Esophagus muscularis mucosa (tissue), 4 donors: Measurements from ENCODE around the gene ME3. TPM values are rescaled to one million over a fixed set of nuclear protein-coding genes. Genes with fewer than 3 reads are reported as not detected.

ENCODE experiments used
- DNase-seq: peaks from one replicate; pipeline ENCODE4 v3.0.0-alpha.2; 2017; ENCODE audit errors: extremely low spot score
- H3K27ac ChIP-seq, 4 donors: fragments of 200-600 bp; sonication (generic); replicated peaks in 1 of 4; 1 replicate in 3 of 4; 2 replicates in 1 of 4; pipeline ENCODE4 v1.5.1; 2016 to 2019; ENCODE audit warnings: mild to moderate bottlenecking in 1 of 4
- H3K27me3 ChIP-seq, 4 donors: fragments of 200-600 bp; sonication (generic); one replicate each; pipeline versions ENCODE4 v1.5.1 to v1.6.0; 2016 to 2019
- H3K36me3 ChIP-seq, 4 donors: fragments of 200-600 bp; sonication (generic); one replicate each; pipeline ENCODE4 v1.5.1; 2016 to 2019
- H3K4me1 ChIP-seq, 4 donors: fragments of 200-600 bp; sonication (generic); one replicate each; pipeline ENCODE4 v1.5.1; 2016 to 2019
- H3K4me3 ChIP-seq, 4 donors: fragments of 200-600 bp; sonication (generic); 1 replicate in 2 of 4; 2 replicates in 2 of 4; pipeline ENCODE4 v1.5.1; 2016 to 2019; ENCODE audit warnings: mild to moderate bottlenecking in 4 of 4, moderate library complexity in 1 of 4
- H3K9me3 ChIP-seq, 4 donors: fragments of 200-600 bp; sonication (generic); 1 replicate in 3 of 4; 2 replicates in 1 of 4; pipeline ENCODE4 v1.5.1; 2016 to 2019
- CTCF ChIP-seq, 3 experiments: fragments of 200-600 bp in 2 of 3; fragments of 450-650 bp in 1 of 3; sonication (generic) in 2 of 3; IDR thresholded peaks; one replicate each; pipeline ENCODE4 v1.5.1; 2017 to 2019; ENCODE audit warnings: antibody characterized with exemption in 3 of 3, mild to moderate bottlenecking in 2 of 3, moderate library complexity in 1 of 3
- EP300 ChIP-seq: sonication (generic); formaldehyde crosslinking; IDR thresholded peaks from one replicate; pipeline ENCODE4 v1.6.1; 2017; ENCODE audit warnings: antibody characterized with exemption
- POLR2A ChIP-seq: fragments of 450-650 bp; IDR thresholded peaks from one replicate; pipeline ENCODE4 v1.6.1; 2017; ENCODE audit warnings: antibody characterized with exemption, moderate library complexity, mild to moderate bottlenecking, low read depth
- POLR2AphosphoS5 ChIP-seq, 2 donors: sonication (generic); formaldehyde crosslinking; IDR thresholded peaks; one replicate each; pipeline ENCODE4 v1.6.1; 2017; ENCODE audit warnings: antibody characterized with exemption in 2 of 2
- WGBS: methylation state at CpG from one replicate; pipeline ENCODE4 v1.1.5; 2018; 5-methylcytosine and 5-hydroxymethylcytosine counted together
- intact Hi-C: fragments of 100-400 bp; cut with DNase I; formaldehyde crosslinking; loops from one replicate; pipeline ENCODE4 v1.15.1; 2023
- total RNA-seq, 4 donors: library from RNA; depleted of rRNA; stranded (reverse); fragments of >200 nt; gene quantifications; one replicate each; pipeline versions ENCODE4 v1.1.0 to v1.2.1, GENCODE V29; 2016

ME3 gene
- total RNA-seq, 4 donors from 2014 or later: 20.4 to 50.1 (median 26.2) TPM

GRCh38 chr11:86687185-86687778 is 14.9 kb upstream of the ME3 start:
- Histone ChIP-seq H3K4me3 (no peak overlapping the region), H3K36me3 (no peaks in the 10 kb centered on the region), H3K27ac (no peak overlapping the region), H3K9me3 (no peaks in the 10 kb centered on the region), H3K27me3 (no peaks in the 10 kb centered on the region), H3K4me1 (peaks cover under 1 to 32% (median 25%) of the 10 kb centered on the region in 4 donors)
- TF ChIP-seq POLR2A (no peak), POLR2AphosphoS5 (IDR thresholded peaks at IDR 0.05) (no peak), CTCF (IDR thresholded peaks at IDR 0.05) (no peak), EP300 (no peak)
- DNase-seq: no peak
- WGBS: 54% methylated on average over 5 of the region's 5 CpGs
- intact Hi-C loops: no loop called here

- peaks cover 7 to 32% (median 28%) of the 10 kb centered on the region in 4 donors for H3K4me1 ChIP-seq
- TF ChIP-seq CTCF (IDR thresholded peaks at IDR 0.05) (no peak), POLR2AphosphoS5 (IDR thresholded peaks at IDR 0.05) (no peak), EP300 (no peak), POLR2A (no peak)
- H3K27me3 ChIP-seq: no peaks in the 10 kb centered on the region
- WGBS: 95% methylated on average over 1 of the region's 1 CpG
- H3K4me3 ChIP-seq: no peak overlapping the region
- intact Hi-C loops: no loop called here
- DNase-seq: no peak
- H3K36me3 ChIP-seq: no peaks in the 10 kb centered on the region
- no peak overlapping the region for H3K27ac ChIP-seq
- H3K9me3 ChIP-seq: no peaks in the 10 kb centered on the region
Observed at GRCh38 chr11:86686531-86686930, 14.1 kb upstream of the ME3 start.

- Histone ChIP-seq H3K36me3 (no peaks in the 10 kb centered on the region), H3K4me3 (peak overlapping the region in 2 of 4 donors; percentile 6 to 12), H3K27me3 (no peaks in the 10 kb centered on the region), H3K4me1 (peaks cover 21 to 52% (median 41%) of the 10 kb centered on the region in 4 donors), H3K27ac (peak overlapping the region; percentile 62 to 74 (median 70)), H3K9me3 (no peaks in the 10 kb centered on the region)
- DNase-seq: no peak
- intact Hi-C loops: no loop called here
- TF ChIP-seq POLR2AphosphoS5 (IDR thresholded peaks at IDR 0.05) (peak in 1 of 2 donors; percentile 45), POLR2A (no peak)
- 17% methylated on average over 2 of the region's 2 CpGs for WGBS
Observed at GRCh38 chr11:86681483-86681756, 9.0 kb upstream of the ME3 start.

GRCh38 chr11:86680716-86681482 is 8.5 kb upstream of the ME3 start:
- no peaks in the 10 kb centered on the region for H3K9me3 ChIP-seq
- peaks cover 21 to 57% (median 47%) of the 10 kb centered on the region in 4 donors for H3K4me1 ChIP-seq
- H3K36me3 ChIP-seq: no peaks in the 10 kb centered on the region
- no peaks in the 10 kb centered on the region for H3K27me3 ChIP-seq
- WGBS: 61% methylated on average over 5 of the region's 5 CpGs
- intact Hi-C loops: no loop called here
- TF ChIP-seq POLR2AphosphoS5 (IDR thresholded peaks at IDR 0.05) (no peak), POLR2A (no peak), EP300 (no peak)
- DNase-seq: no peak
- peak overlapping the region; percentile 62 to 74 (median 70) for H3K27ac ChIP-seq
- peak overlapping the region in 1 of 4 donors; percentile 6 for H3K4me3 ChIP-seq

- intact Hi-C loops: no loop called here
- DNase-seq: no peak
- Histone ChIP-seq H3K4me1 (peaks cover 21 to 71% (median 55%) of the 10 kb centered on the region in 4 donors), H3K4me3 (no peak overlapping the region), H3K27ac (peak overlapping the region; percentile 40 to 68 (median 64)), H3K9me3 (no peaks in the 10 kb centered on the region), H3K36me3 (no peaks in the 10 kb centered on the region), H3K27me3 (no peaks in the 10 kb centered on the region)
- WGBS: 57% methylated on average over 3 of the region's 3 CpGs
- no peak for TF ChIP-seq CTCF (IDR thresholded peaks at IDR 0.05)
- no peak for TF ChIP-seq EP300
- no peak for TF ChIP-seq POLR2A
- TF ChIP-seq POLR2AphosphoS5 (IDR thresholded peaks at IDR 0.05): no peak
Observed at GRCh38 chr11:86678823-86679222, 6.4 kb upstream of the ME3 start.
